GM21528 (cell line): ENCODE measurements around the gene ARHGAP23.
A peak's percentile ranks its signal among the peaks of the same experiment; 100 is the strongest.
"Not testable (repeated sequence)": the region's sequence is repeated elsewhere in the genome, so short reads cannot be mapped to it uniquely, and the experiment has no call there.

Source experiments
- ATAC-seq: cut with Tn5 transposase; IDR thresholded peaks from one replicate; pipeline ENCODE4 v1.9.1; 2021; ENCODE audit warnings: mild to moderate bottlenecking, moderate library complexity; ENCODE audit not compliant: unreplicated experiment, low FRiP score

ARHGAP23 gene

GRCh38 chr17:38482039-38482699 is 53.9 kb downstream of the ARHGAP23 start:
- not testable (repeated sequence) for ATAC-seq

GRCh38 chr17:38482700-38483043 is 54.4 kb downstream of the ARHGAP23 start:
- ATAC-seq = not testable (repeated sequence)

- not testable (repeated sequence) for ATAC-seq
Measured at GRCh38 chr17:38484242-38485145, 56.2 kb downstream of the ARHGAP23 start.

GRCh38 chr17:38485146-38485468 is 56.8 kb downstream of the ARHGAP23 start:
- no peak for ATAC-seq

- ATAC-seq = peak; percentile 60
Measured at GRCh38 chr17:38485681-38486298, 57.5 kb downstream of the ARHGAP23 start.

- ATAC-seq = not testable (repeated sequence)
Measured at GRCh38 chr17:38489774-38490173, 61.5 kb downstream of the ARHGAP23 start.

- not testable (repeated sequence) for ATAC-seq
Measured at GRCh38 chr17:38491346-38492066, 63.2 kb downstream of the ARHGAP23 start.

- not testable (repeated sequence) for ATAC-seq
Measured at GRCh38 chr17:38492067-38493040, 64.1 kb downstream of the ARHGAP23 start.

- ATAC-seq = not testable (repeated sequence)
Measured at GRCh38 chr17:38494152-38494551, 65.9 kb downstream of the ARHGAP23 start.

- not testable (repeated sequence) for ATAC-seq
Measured at GRCh38 chr17:38497656-38498055, 69.4 kb downstream of the ARHGAP23 start.

GRCh38 chr17:38498353-38498752 is 70.1 kb downstream of the ARHGAP23 start:
- ATAC-seq = no peak

- not testable (repeated sequence) for ATAC-seq
Measured at GRCh38 chr17:38499230-38499629, 71.0 kb downstream of the ARHGAP23 start.

- ATAC-seq = not testable (repeated sequence)
Measured at GRCh38 chr17:38501718-38502117, 73.5 kb downstream of the ARHGAP23 start.

GRCh38 chr17:38503286-38503913 is 75.1 kb downstream of the ARHGAP23 start:
- ATAC-seq = not testable (repeated sequence)

GRCh38 chr17:38504216-38504615 is 76.0 kb downstream of the ARHGAP23 start:
- ATAC-seq = no peak

- no peak for ATAC-seq
Measured at GRCh38 chr17:38507436-38507835, 79.2 kb downstream of the ARHGAP23 start.

GRCh38 chr17:38507921-38508569 is 79.8 kb downstream of the ARHGAP23 start:
- ATAC-seq = no peak

GRCh38 chr17:38508570-38508950 is 80.3 kb downstream of the ARHGAP23 start:
- ATAC-seq = no peak
